ENCODE results near the gene ATG2A. TPM values are rescaled to one million over a fixed set of nuclear protein-coding genes. Genes with fewer than 3 reads are reported as not detected.
A peak's percentile ranks its signal among the peaks of the same experiment; 100 is the strongest.

The ATG2A gene
- total and polyA plus RNA-seq, 9 of the 15 experiments (the other 6 are each of a cell fraction or from before 2014, with no cell fraction given) = 0.25 to 45.9 (median 5.2) TPM

- ATAC-seq = no peak
- no peak for DNase-seq (ENCODE audit: extremely low read depth in 1 of 4, low spot score in 3 of 4)
- H3K4me1 ChIP-seq (replicated peaks in 1 of 2; ENCODE audit: control insufficient read depth in 2 of 2, insufficient read depth in 2 of 2, low read length in 2 of 2) = peaks cover 46 to 71% of the 10 kb centered on the region in 2 experiments
- H3K9me1 ChIP-seq (ENCODE audit: control insufficient read depth, insufficient read depth, low read length) = no peaks in the 10 kb centered on the region
- peaks cover 80% of the 10 kb centered on the region for H3K79me2 ChIP-seq (ENCODE audit: control insufficient read depth, insufficient read depth, low read length)
- POLR2A ChIA-PET = interaction anchor here (0.6 to 9.0 kb wide), 9 partner anchors 9 to 625 kb away, joined by 3 to 109 read pairs (median 4); no protein-coding TSS in a partner anchor
- peak overlapping the region in 1 of 2 experiments; percentile 38; a peak in 2 of 4 replicates for H3K9ac ChIP-seq (ENCODE audit: insufficient read depth in 1 of 2, low read depth in 2 of 2, low read length in 2 of 2)
- CTCF ChIA-PET (ENCODE audit: low intra/inter-chr PET ratio) = no interaction called here
- H3K4me3 ChIP-seq = no peak overlapping the region
- in situ Hi-C loops (cut with MboI) (no loop called here), intact Hi-C loops (cut with micrococcal nuclease) (no loop called here)
- no TSS peak for BruUV-seq (replicated peaks)
- H3K36me3 ChIP-seq (ENCODE audit: control insufficient read depth, insufficient read depth, low read length) = peaks cover 44% of the 10 kb centered on the region; the same call in 2 of the 3 replicates
- no peak overlapping the region for H2AFZ ChIP-seq (ENCODE audit: low read depth, low read length)
- H3K27ac ChIP-seq (ENCODE audit: extremely low read depth, low read depth, low read length) = no peak overlapping the region
- peaks cover 14% of the 10 kb centered on the region; the same call in 1 of the 2 replicates for H4K20me1 ChIP-seq (replicated peaks; ENCODE audit: control insufficient read depth, insufficient read depth, low read length)
- no peak overlapping the region for H3K4me2 ChIP-seq (ENCODE audit: insufficient read depth, low read length)
- no peaks in the 10 kb centered on the region for H3K9me3 ChIP-seq (replicated peaks; ENCODE audit: control insufficient read depth, insufficient read depth, low read depth, low read length)
- H3K27me3 ChIP-seq (ENCODE audit: control insufficient read depth in 2 of 2, insufficient read depth in 2 of 2, low read length in 2 of 2) = no peaks in the 10 kb centered on the region; a peak in 1 of 5 replicates
- FAIRE-seq = no peak
- 93% methylated on average over 28 of the region's 29 CpGs for WGBS (ENCODE audit: insufficient coverage, low coverage, missing lambda C conversion rate)
- TF ChIP-seq RHOXF2B (CRISPR knock-in tag; conservative IDR thresholded peaks at IDR 0.05) (no peak), RBM15 (IDR thresholded peaks at IDR 0.05; ENCODE audit: insufficient read depth, low read length) (no peak), KLF13 (tag; IDR thresholded peaks at IDR 0.05; ENCODE audit: borderline replicate concordance, low read depth) (no peak), BCL6 (CRISPR knock-in tag; IDR thresholded peaks at IDR 0.05) (no peak), HMG20A (CRISPR knock-in tag; conservative IDR thresholded peaks at IDR 0.05) (no peak), HINFP (tag; conservative IDR thresholded peaks at IDR 0.05; ENCODE audit: low read depth) (no peak), MED1 (CRISPR knock-in tag; IDR thresholded peaks at IDR 0.05; ENCODE audit: borderline replicate concordance) (no peak), ELF1 (tag; IDR thresholded peaks at IDR 0.05) (no peak), ESRRB (CRISPR knock-in tag; IDR thresholded peaks at IDR 0.05; ENCODE audit: borderline replicate concordance) (no peak), RUNX1 (IDR thresholded peaks at IDR 0.05; ENCODE audit: low read depth) (no peak), TBL1XR1 (IDR thresholded peaks at IDR 0.05; ENCODE audit: low read length in 2 of 2) (no peak), ATF1 (CRISPR knock-in tag; IDR thresholded peaks at IDR 0.05) (no peak), ATF1 (tag; IDR thresholded peaks at IDR 0.05) (no peak), KAT8 (IDR thresholded peaks at IDR 0.05; ENCODE audit: low read depth) (no peak)
- TF ChIP-seq, protein P1, sequence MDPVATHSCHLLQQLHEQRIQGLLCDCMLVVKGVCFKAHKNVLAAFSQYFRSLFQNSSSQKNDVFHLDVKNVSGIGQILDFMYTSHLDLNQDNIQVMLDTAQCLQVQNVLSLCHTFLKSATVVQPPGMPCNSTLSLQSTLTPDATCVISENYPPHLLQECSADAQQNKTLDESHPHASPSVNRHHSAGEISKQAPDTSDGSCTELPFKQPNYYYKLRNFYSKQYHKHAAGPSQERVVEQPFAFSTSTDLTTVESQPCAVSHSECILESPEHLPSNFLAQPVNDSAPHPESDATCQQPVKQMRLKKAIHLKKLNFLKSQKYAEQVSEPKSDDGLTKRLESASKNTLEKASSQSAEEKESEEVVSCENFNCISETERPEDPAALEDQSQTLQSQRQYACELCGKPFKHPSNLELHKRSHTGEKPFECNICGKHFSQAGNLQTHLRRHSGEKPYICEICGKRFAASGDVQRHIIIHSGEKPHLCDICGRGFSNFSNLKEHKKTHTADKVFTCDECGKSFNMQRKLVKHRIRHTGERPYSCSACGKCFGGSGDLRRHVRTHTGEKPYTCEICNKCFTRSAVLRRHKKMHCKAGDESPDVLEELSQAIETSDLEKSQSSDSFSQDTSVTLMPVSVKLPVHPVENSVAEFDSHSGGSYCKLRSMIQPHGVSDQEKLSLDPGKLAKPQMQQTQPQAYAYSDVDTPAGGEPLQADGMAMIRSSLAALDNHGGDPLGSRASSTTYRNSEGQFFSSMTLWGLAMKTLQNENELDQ (CRISPR knock-in tag; IDR thresholded peaks at IDR 0.05; ENCODE audit: borderline replicate concordance) = no peak
- TF ChIP-seq, protein P2, sequence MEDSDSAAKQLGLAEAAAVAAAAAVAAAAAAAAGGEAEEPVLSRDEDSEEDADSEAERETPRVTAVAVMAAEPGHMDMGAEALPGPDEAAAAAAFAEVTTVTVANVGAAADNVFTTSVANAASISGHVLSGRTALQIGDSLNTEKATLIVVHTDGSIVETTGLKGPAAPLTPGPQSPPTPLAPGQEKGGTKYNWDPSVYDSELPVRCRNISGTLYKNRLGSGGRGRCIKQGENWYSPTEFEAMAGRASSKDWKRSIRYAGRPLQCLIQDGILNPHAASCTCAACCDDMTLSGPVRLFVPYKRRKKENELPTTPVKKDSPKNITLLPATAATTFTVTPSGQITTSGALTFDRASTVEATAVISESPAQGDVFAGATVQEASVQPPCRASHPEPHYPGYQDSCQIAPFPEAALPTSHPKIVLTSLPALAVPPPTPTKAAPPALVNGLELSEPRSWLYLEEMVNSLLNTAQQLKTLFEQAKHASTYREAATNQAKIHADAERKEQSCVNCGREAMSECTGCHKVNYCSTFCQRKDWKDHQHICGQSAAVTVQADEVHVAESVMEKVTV (CRISPR knock-in tag; IDR thresholded peaks at IDR 0.05) = no peak
Observed at GRCh38 chr11:64874308-64875240, 42.4 kb downstream of the ATG2A start.

Data from K562 (cell line).